Hepatocyte (in vitro differentiated cells): ENCODE measurements around the gene NOVA1. TPM values are rescaled to one million over a fixed set of nuclear protein-coding genes. Genes with fewer than 3 reads are reported as not detected.

Experiments used
- DNase-seq: peaks from one replicate; pipeline ENCODE4 v3.0.0-alpha.2; 2016; ENCODE audit warnings: low spot score
- H2AFZ ChIP-seq: fragments of 200-600 bp; sonication (generic); 2 replicates; pipeline ENCODE4 v1.6.0; 2016; ENCODE audit warnings: antibody characterized with exemption, mild to moderate bottlenecking
- H3K27ac ChIP-seq: fragments of 200-600 bp; sonication (generic); 2 replicates; pipeline ENCODE4 v1.5.1; 2016; ENCODE audit warnings: mild to moderate bottlenecking
- H3K27me3 ChIP-seq: fragments of 200-600 bp; sonication (generic); 2 replicates; pipeline ENCODE4 v1.6.1; 2016
- H3K36me3 ChIP-seq: fragments of 200-600 bp; sonication (generic); replicated peaks from 2 replicates; pipeline ENCODE4 v1.5.1; 2016; ENCODE audit warnings: low read depth; ENCODE audit not compliant: insufficient read depth
- H3K4me1 ChIP-seq: fragments of 200-600 bp; sonication (generic); 2 replicates; pipeline ENCODE4 v1.5.1; 2016; ENCODE audit warnings: mild to moderate bottlenecking, moderate library complexity; ENCODE audit not compliant: insufficient read depth
- H3K4me2 ChIP-seq: fragments of 200-600 bp; sonication (generic); 2 replicates; pipeline ENCODE4 v1.6.0; 2016
- H3K4me3 ChIP-seq: fragments of 200-600 bp; sonication (generic); 2 replicates; pipeline ENCODE4 v1.5.1; 2016; ENCODE audit warnings: mild to moderate bottlenecking
- H3K79me2 ChIP-seq: fragments of 200-600 bp; sonication (generic); 2 replicates; pipeline ENCODE4 v1.6.0; 2017; ENCODE audit warnings: mild to moderate bottlenecking
- H3K9me2 ChIP-seq: fragments of 200-600 bp; sonication (generic); replicated peaks from 2 replicates; pipeline ENCODE4 v1.6.0; 2017; ENCODE audit warnings: mild to moderate bottlenecking; ENCODE audit not compliant: insufficient read depth
- H3K9me3 ChIP-seq: fragments of 200-600 bp; sonication (generic); 2 replicates; pipeline ENCODE4 v1.5.1; 2016; ENCODE audit warnings: low read depth, mild to moderate bottlenecking
- H4K20me1 ChIP-seq: fragments of 200-600 bp; sonication (generic); 2 replicates; pipeline ENCODE4 v1.6.0; 2016; ENCODE audit warnings: mild to moderate bottlenecking; ENCODE audit not compliant: insufficient read depth, poor library complexity, severe bottlenecking
- CTCF ChIP-seq: fragments of 200-600 bp; sonication (generic); IDR thresholded peaks from 2 replicates; pipeline ENCODE4 v1.5.1; 2016; ENCODE audit warnings: antibody characterized with exemption, mild to moderate bottlenecking; ENCODE audit not compliant: poor library complexity
- EZH2 ChIP-seq: fragments of 200-600 bp; sonication (generic); IDR thresholded peaks from 2 replicates; pipeline ENCODE4 v1.6.1; 2016; ENCODE audit warnings: antibody characterized with exemption, mild to moderate bottlenecking, borderline replicate concordance
- EZH2phosphoT487 ChIP-seq: fragments of 200-600 bp; sonication (generic); IDR thresholded peaks from one replicate; pipeline ENCODE4 v1.6.1; 2018; ENCODE audit warnings: antibody characterized with exemption, mild to moderate bottlenecking, low read depth, moderate library complexity; ENCODE audit not compliant: unreplicated experiment, severe bottlenecking
- WGBS: methylation state at CpG from one replicate; pipeline ENCODE4 v1.1.6; 2016; ENCODE audit warnings: low lambda C conversion rate; ENCODE audit errors: missing lambda C conversion rate; 5-methylcytosine and 5-hydroxymethylcytosine counted together
- polyA plus RNA-seq: library from polyadenylated mRNA; unstranded; fragments of >200 nt; fragmentation: Nextera tagmentation; extraction: Ambion mirVana; gene quantifications from 2 replicates; pipeline ENCODE4 v1.2.1, GENCODE V29; 2016
- total RNA-seq: library from RNA; depleted of rRNA; stranded (reverse); fragments of >200 nt; gene quantifications from 2 replicates; pipeline ENCODE4 v1.2.3, GENCODE V29; 2014

Gene NOVA1
- total and polyA plus RNA-seq, 2 experiments from 2014 or later: 1.7 to 2.7 TPM

- Histone ChIP-seq H3K36me3 (no peaks in the 10 kb centered on the region), H3K27me3 (no peaks in the 10 kb centered on the region), H3K79me2 (no peaks in the 10 kb centered on the region), H4K20me1 (no peaks in the 10 kb centered on the region), H3K4me2 (no peak overlapping the region), H2AFZ (no peak overlapping the region), H3K27ac (no peak overlapping the region), H3K9me3 (no peaks in the 10 kb centered on the region), H3K9me2 (no peaks in the 10 kb centered on the region), H3K4me1 (no peaks in the 10 kb centered on the region), H3K4me3 (no peak overlapping the region)
- TF ChIP-seq EZH2phosphoT487 (no peak), CTCF (no peak), EZH2 (no peak)
- DNase-seq: no peak
- WGBS: 85% methylated on average over 3 of the region's 3 CpGs
Observed at GRCh38 chr14:26527095-26527494, 70.7 kb downstream of the NOVA1 start.

GRCh38 chr14:26526137-26526536 is 71.7 kb downstream of the NOVA1 start:
- Histone ChIP-seq H3K9me2 (no peaks in the 10 kb centered on the region), H3K9me3 (no peaks in the 10 kb centered on the region), H3K27ac (no peak overlapping the region), H3K79me2 (no peaks in the 10 kb centered on the region), H3K36me3 (no peaks in the 10 kb centered on the region), H3K4me1 (no peaks in the 10 kb centered on the region), H4K20me1 (no peaks in the 10 kb centered on the region), H2AFZ (no peak overlapping the region), H3K4me2 (no peak overlapping the region), H3K27me3 (no peaks in the 10 kb centered on the region), H3K4me3 (no peak overlapping the region)
- no peak for TF ChIP-seq EZH2
- TF ChIP-seq EZH2phosphoT487: no peak
- TF ChIP-seq CTCF: no peak
- WGBS: 89% methylated on average over 1 of the region's 1 CpG
- no peak for DNase-seq

- Histone ChIP-seq H3K9me2 (no peaks in the 10 kb centered on the region), H2AFZ (no peak overlapping the region), H4K20me1 (no peaks in the 10 kb centered on the region), H3K4me1 (no peaks in the 10 kb centered on the region), H3K9me3 (no peaks in the 10 kb centered on the region), H3K27ac (no peak overlapping the region), H3K4me2 (no peak overlapping the region), H3K79me2 (no peaks in the 10 kb centered on the region), H3K4me3 (no peak overlapping the region), H3K27me3 (no peaks in the 10 kb centered on the region), H3K36me3 (no peaks in the 10 kb centered on the region)
- DNase-seq: no peak
- TF ChIP-seq CTCF: no peak
Observed at GRCh38 chr14:26525085-26525484, 72.7 kb downstream of the NOVA1 start.

- Histone ChIP-seq H3K27ac (no peak overlapping the region), H3K9me2 (no peaks in the 10 kb centered on the region), H3K4me3 (no peak overlapping the region), H3K36me3 (no peaks in the 10 kb centered on the region), H2AFZ (no peak overlapping the region), H3K27me3 (no peaks in the 10 kb centered on the region), H4K20me1 (no peaks in the 10 kb centered on the region), H3K4me2 (no peak overlapping the region), H3K79me2 (no peaks in the 10 kb centered on the region), H3K9me3 (no peaks in the 10 kb centered on the region), H3K4me1 (no peaks in the 10 kb centered on the region)
- no peak for DNase-seq
- WGBS: 74% methylated on average over 2 of the region's 2 CpGs
- TF ChIP-seq EZH2 (no peak), EZH2phosphoT487 (no peak), CTCF (no peak)
Observed at GRCh38 chr14:26522967-26523366, 74.9 kb downstream of the NOVA1 start.
